GM06990 (cell line): ENCODE results near the gene CACNA1D.

Source experiments
- DNase-seq: peaks from one replicate; pipeline ENCODE4 v3.0.0-alpha.2; 2011; ENCODE audit not compliant: insufficient read length; ENCODE audit errors: extremely low read depth
- H3K27me3 ChIP-seq: replicated peaks from 2 replicates; pipeline ENCODE4 v1.6.0; 2011; ENCODE audit warnings: low read length; ENCODE audit not compliant: control insufficient read depth, insufficient read depth
- H3K36me3 ChIP-seq: 2 replicates; pipeline ENCODE4 v1.5.1; 2011; ENCODE audit warnings: low read length; ENCODE audit not compliant: control insufficient read depth, insufficient read depth
- H3K4me3 ChIP-seq: replicated peaks from 2 replicates; pipeline ENCODE4 v1.5.1; 2011; ENCODE audit warnings: low read depth, mild to moderate bottlenecking, control low read depth, low read length
- CTCF ChIP-seq: IDR thresholded peaks from 2 replicates; pipeline ENCODE4 v1.5.1; 2011; ENCODE audit warnings: low read length, control low read depth, mild to moderate bottlenecking, inconsistent platforms; ENCODE audit not compliant: insufficient read depth, poor library complexity, severe bottlenecking

The CACNA1D gene

GRCh38 chr3:53750253-53751210, 256.1 kb downstream of the CACNA1D start:
- peak; percentile 41 for DNase-seq
- no peaks in the 10 kb centered on the region for H3K36me3 ChIP-seq
- no peak for TF ChIP-seq CTCF
- no peak overlapping the region for H3K4me3 ChIP-seq
- H3K27me3 ChIP-seq = no peaks in the 10 kb centered on the region

DNA sequence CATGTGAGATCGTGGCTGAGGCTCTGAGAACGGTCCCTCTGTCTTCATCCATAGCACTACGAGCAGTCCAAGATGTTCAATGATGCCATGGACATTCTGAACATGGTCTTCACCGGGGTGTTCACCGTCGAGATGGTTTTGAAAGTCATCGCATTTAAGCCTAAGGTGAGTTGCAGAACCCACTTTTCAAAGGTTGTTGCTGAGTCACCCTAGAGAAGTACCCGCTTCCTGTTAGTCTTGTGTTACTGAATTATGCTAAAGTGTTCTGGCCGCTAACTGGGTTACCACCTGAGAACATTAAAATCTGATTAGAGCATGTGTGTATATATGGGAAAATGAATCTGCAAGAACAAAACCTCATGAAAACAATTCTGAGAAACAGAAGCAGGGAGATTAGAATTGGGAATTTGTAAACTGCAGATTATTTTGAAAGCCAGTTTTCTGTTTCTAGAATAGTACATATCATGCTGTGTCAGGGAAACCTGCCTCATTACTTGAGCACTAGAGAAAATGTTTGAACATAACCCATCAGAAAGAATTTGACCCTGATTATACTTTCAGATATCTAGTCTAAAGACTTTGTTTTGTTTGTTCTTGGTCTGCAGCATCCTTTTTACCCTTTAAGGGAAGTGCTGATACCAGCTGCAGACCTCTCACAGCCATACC, 259.2 kb downstream of the CACNA1D start:
- no peak overlapping the region for H3K4me3 ChIP-seq
- no peaks in the 10 kb centered on the region for H3K36me3 ChIP-seq
- no peak for TF ChIP-seq CTCF
- H3K27me3 ChIP-seq = no peaks in the 10 kb centered on the region
- peak; percentile 51 for DNase-seq

- no peak for TF ChIP-seq CTCF
- no peaks in the 10 kb centered on the region for H3K27me3 ChIP-seq
- no peak overlapping the region for H3K4me3 ChIP-seq
- DNase-seq = no peak
- H3K36me3 ChIP-seq = no peaks in the 10 kb centered on the region
Observed at GRCh38 chr3:53754325-53754724, 259.9 kb downstream of the CACNA1D start.

DNA sequence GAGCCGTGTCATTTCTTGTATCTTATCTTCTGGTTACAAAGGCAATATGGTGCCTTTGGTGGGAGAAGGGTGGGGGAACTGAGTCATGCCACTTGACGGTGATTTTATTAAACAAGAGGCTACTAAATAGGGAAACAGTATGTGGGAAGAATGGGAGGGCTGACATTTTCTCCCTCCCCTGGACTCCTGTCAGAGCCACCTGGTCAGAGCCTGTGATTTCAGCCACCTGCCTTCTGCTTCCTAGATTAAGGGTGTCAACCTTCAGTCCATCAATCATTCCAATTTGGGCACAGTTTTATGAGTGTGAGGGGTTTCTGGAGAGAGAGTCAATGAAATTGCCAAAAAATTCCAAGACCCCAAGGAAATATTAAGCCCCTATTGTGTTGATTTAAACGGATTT, 264.4 kb downstream of the CACNA1D start:
- TF ChIP-seq CTCF = no peak
- Histone ChIP-seq H3K27me3 (no peaks in the 10 kb centered on the region), H3K36me3 (no peaks in the 10 kb centered on the region), H3K4me3 (no peak overlapping the region)
- DNase-seq = no peak

DNA sequence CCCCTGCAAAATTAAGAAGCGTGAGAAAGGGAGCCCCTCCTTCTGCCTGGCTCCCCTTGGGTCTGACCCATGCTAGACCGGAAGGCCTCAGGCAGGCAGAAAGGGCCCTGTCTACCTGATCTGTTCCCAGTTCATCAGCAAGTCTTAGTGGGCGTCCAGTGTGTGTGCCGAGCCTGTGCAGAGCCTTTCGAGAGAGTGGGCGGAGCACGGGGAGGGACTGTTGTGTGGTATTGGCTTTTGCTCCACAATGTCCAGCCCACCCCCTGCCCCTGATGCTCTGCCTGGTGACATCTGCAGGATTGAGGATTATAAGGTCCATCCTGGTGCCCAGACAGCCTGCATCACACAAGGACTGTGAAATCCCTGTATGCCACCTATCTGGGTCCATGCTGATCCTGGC, 268.9 kb downstream of the CACNA1D start:
- H3K27me3 ChIP-seq = no peaks in the 10 kb centered on the region
- no peak overlapping the region for H3K4me3 ChIP-seq
- no peaks in the 10 kb centered on the region for H3K36me3 ChIP-seq
- no peak for TF ChIP-seq CTCF
- no peak for DNase-seq
